HG03521 (cell line): ENCODE results near the gene MLLT10.
A peak's percentile ranks its signal among the peaks of the same experiment; 100 is the strongest.

Source experiments
- ATAC-seq: cut with Tn5 transposase; IDR thresholded peaks from one replicate; pipeline ENCODE4 v1.9.1; 2021; ENCODE audit warnings: mild to moderate bottlenecking, moderate library complexity; ENCODE audit not compliant: unreplicated experiment

The MLLT10 gene

GRCh38 chr10:21727452-21728168 is 193.6 kb downstream of the MLLT10 start:
- ATAC-seq = no peak

DNA sequence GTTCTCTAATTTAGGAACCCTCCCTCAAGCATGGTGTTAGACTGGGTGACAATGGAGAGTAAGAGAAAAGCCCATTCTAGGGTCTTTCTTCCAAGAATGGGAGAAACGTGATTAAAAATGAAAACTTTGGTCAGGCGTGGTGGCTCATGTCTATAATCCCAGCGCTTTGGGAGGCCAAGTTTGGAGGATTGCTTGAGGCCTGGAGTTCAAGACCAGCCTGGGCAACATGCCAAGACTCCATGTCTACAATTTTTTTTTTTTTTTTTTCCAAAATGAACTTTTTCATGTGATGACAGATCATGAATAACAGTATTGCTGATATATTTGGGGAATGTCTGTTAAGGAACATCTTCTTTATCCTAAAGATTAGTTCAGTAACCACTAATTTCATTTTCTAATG is 194.6 kb downstream of the MLLT10 start:
- ATAC-seq = no peak

- ATAC-seq = peak; percentile 77
Observed at GRCh38 chr10:21732067-21732772, 198.2 kb downstream of the MLLT10 start.

GRCh38 chr10:21733710-21734109 is 199.7 kb downstream of the MLLT10 start:
- no peak for ATAC-seq

GRCh38 chr10:21737106-21737505 is 203.1 kb downstream of the MLLT10 start:
- ATAC-seq = no peak

GRCh38 chr10:21740989-21741388 is 207.0 kb downstream of the MLLT10 start:
- no peak for ATAC-seq

DNA sequence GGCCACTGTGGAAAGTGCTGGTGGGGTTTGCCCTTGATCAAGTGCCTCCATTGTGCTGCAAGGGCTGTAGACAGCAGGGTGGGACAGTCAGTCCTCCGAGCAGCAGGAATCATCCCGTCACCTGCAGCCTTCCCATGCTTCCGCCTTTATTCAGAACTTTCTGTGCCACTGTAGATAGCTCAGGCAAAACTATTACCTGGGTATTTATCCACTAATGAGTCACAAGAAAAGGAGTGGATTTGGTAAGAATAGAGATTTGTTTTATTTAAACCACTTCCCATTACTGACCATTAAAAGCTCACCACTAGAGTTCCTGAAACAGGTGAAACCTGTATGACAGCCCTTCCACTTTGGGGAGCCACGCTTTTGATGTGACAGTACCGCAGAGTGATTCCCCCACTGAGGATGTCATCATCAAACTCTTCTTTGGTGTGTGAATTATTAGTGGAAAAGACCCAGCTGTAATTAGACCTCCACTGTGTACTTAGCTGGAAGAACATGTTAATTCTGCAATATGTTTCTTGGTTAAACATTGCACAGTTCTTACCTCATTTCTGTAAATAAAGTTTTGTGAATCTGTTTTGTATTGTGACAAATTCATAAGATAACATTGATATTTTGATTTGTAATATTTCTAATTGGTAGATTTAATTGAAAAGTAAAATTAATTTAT is 208.8 kb downstream of the MLLT10 start:
- ATAC-seq = no peak

- ATAC-seq = no peak
Observed at GRCh38 chr10:21744223-21744622, 210.2 kb downstream of the MLLT10 start.

- no peak for ATAC-seq
Observed at GRCh38 chr10:21746118-21746517, 212.1 kb downstream of the MLLT10 start.

- no peak for ATAC-seq
Observed at GRCh38 chr10:21747809-21748208, 213.8 kb downstream of the MLLT10 start.

DNA sequence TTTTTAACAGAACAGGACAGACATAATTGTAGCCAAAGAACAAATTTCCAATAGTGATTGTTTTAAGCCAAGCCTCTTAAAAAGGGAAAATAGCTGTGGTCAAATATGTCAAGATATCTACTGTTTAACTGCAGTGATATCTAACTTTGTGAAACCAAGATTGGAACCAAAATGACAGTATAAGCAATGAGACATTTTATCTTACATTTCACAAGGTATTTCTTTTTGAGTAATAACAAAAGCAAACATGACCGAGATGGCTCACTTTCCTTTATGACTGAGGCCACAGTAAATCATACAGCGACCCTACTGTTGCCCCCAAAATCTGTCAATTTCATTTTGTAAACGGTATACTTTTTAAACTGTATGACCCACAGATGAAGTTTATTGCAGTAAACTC is 215.8 kb downstream of the MLLT10 start:
- ATAC-seq = no peak

- ATAC-seq = no peak
Observed at GRCh38 chr10:21750424-21750823, 216.4 kb downstream of the MLLT10 start.

DNA sequence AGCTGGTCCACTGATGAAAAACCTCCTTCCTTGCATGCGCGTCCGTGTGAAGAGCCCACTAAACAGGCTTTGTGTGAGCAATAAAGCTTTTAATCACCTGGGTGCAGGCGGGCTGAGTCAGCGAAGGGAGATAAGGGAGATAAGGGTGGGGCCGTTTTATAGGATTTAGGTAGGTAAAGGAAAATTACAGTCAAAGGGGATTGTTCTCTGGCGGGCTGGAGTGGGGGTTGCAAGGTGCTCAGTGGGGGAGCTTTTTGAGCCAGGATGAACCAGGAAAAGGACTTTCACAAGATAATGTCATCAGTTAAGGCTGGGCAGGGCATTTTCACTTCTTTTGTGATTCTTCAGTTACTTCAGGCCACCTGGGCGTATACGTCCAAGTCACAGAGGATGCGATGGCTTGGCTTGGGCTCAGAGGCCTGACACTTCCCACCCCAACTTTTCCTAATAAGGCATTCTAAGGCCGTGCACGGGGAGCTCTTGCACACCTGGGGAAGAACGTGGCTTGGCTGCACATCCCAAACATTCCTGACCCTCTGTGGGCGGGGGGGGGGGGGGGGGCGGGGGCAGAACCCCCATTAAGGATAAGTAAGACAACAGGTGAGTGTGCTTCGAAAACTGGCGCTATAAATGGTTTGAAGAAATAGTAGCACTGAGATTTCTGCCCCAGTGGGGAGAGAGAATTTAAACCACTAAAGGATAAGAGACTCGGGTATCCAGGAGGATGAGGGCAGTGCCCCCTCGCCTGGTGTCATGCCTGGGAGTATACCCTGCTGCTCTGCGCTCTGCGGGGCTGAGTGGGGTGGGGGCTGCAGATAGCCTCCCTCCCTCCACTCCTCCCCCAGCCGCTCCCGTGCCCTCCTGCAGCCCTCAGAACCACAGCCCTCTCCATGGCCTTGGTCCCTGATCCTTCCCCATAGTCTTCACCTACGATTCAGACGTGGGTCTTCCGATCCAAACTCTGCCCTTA is 217.6 kb downstream of the MLLT10 start:
- ATAC-seq = no peak

DNA sequence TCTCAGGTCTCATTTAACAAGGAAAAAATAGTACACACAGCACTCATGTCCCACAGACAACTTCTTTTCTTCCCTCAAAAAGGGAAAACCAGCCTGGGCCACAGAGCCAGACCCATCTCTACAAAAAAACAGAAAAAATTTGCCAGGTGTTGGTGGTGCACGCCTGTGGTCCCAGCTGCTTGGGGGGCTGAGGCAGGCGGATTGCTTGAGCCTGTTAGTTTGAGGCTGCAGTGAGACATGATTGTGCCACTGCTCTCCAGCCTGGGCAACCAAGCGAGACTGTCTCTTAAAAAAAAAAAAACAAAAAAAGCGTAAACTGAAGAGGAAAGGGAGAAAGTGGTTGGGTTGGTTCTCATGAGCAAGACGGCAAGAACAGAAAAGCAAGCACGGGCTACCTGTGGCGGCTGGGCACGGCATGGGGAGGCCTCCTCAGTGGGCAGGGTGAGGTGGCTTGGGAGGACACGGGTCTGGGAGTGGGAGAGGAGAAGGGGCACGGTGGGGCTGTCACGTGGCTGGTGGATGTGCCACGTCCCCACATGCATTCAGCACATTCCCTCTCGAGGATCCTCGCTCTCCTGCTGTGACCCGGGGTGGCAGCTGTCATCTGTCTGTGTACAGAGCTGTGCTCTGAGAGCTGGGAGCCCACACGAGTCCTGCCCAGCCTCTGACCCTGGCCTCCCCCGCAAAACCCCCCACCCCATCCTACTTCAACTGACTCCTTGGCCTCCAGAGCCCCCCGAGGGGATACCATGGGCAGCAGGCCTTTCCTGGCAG is 219.7 kb downstream of the MLLT10 start:
- no peak for ATAC-seq

DNA sequence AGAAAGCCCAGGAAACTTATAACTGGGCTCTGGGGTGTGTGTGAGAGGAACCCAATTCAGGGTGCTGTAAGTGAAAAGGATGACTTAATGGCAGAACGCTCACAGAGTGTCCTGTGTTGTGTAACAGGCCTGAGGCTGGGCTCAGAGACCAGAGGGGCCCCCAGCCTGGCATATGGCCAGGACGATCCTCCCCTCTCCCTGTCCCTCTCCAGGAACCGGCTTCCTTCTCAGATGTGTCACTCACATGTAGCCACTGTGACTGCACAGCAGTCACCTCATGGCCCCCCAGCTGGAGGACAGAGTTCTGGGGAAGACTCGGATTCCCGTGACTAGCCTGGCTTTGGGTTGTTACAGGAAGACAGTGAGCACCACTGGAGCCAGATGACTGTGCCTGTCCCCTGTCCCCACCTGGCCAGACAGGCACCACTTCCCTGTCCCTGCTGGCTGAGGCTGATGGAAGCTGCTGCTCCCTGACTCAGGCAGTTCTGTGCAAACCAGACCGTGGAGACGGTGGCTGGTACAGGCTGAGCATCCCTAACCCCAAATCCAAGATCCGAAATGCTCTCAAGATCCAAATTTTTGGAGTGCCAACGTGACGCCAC is 220.5 kb downstream of the MLLT10 start:
- ATAC-seq = no peak

GRCh38 chr10:21756707-21757106 is 222.7 kb downstream of the MLLT10 start:
- no peak for ATAC-seq

DNA sequence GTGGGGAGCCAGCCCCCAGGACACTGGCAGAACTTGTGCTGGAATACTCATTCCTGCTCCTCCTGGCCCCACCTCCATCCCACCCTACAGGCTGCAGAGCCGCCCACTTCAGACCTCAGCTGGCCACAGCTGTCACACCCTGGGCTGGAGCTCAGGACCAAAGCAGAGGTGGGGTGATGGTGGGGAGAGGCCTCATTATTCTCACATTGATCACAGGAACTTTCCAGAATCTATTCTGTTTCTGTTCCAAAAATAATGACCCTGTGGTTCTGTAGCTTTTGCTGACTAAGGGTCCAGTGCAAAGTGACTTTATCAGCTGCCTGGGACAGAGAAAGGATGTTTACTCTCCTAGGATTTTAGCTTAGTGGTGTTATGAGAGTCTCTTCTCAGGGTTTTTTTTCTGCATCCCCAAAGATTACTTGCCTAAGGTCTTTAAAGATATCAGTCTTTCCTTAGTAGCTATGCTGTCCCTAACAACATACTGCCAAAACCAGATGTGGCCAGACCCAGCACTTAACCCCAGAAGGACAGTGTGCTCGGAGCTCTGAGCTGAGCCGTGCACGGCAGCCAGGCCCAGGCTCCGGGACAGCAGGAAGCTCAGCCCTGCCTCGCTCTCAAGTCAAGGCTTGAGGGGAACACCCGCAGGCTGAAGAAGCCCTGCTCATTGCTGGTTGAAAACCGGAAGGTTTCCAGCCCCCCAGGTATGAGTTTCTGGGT is 223.3 kb downstream of the MLLT10 start:
- ATAC-seq = no peak

- ATAC-seq = no peak
Observed at GRCh38 chr10:21758239-21758638, 224.2 kb downstream of the MLLT10 start.

DNA sequence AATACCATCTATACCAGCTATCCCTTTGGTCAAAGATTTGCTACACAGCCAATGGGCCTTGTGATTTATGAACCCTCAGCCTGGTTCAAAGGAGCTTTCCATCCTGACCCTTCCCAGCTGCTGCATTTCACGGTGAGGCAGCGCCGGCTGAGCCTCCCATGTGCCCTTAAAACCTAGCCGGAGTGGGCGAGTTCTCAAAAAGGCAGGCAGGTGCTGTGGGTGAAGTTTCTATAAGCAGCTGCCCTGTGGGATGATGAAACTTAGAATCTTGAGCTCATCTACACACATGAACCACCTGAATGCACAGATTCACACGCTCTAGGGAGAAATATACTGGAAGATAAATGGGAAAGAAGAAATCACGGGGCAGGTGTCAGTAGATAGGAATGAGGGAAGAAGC is 224.7 kb downstream of the MLLT10 start:
- ATAC-seq = no peak
